ENCODE measurements around the gene EBPL. TPM values are rescaled to one million over a fixed set of nuclear protein-coding genes. Genes with fewer than 3 reads are reported as not detected.

EBPL gene
- total RNA-seq, 4 donors from 2014 or later: 6.0 to 56.2 (median 16.4) TPM

DNA sequence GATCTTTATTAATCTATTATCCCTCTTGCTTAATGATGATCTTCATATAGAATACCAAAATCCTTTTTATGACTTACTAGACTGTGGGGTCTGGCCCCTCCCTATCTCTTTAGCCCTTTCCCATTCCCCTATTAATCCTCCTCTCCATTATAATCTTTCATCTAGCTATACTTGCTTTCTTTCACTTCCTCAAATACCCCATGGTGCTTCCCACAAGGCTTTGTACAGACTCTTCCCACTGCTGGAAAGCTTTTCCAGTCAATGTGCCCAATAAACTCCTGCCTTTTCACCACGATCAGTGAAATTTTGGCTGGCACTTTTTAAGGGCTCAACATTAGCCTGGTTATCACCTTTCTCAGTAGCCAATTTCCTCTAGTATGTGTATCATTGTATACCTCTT lies 3.2 kb upstream of the EBPL start:
- DNase-seq: no peak
- intact Hi-C loops (cut with DNase I; ENCODE audit: low total_unique reads): no loop called here
- Histone ChIP-seq H3K36me3 (no peaks in the 10 kb centered on the region), H3K27me3 (no peaks in the 10 kb centered on the region), H3K27ac (no peak overlapping the region), H3K4me1 (peaks cover 0 to 16% (median 13%) of the 10 kb centered on the region in 4 donors), H3K4me3 (no peak overlapping the region), H3K9me3 (no peaks in the 10 kb centered on the region)
- WGBS, 2 donors (ENCODE audit: low coverage in 1 of 2): 81 to 100% methylated on average over 1 of the region's 1 CpG
- in situ Hi-C loops (cut with MboI; ENCODE audit: low pct_ligation_motif_present in 1 of 4, low pct_unique_long_range_greater_than_20kb in 1 of 4, low sequenced_read_pairs in 3 of 4): no loop called here
- TF ChIP-seq, protein P1, sequence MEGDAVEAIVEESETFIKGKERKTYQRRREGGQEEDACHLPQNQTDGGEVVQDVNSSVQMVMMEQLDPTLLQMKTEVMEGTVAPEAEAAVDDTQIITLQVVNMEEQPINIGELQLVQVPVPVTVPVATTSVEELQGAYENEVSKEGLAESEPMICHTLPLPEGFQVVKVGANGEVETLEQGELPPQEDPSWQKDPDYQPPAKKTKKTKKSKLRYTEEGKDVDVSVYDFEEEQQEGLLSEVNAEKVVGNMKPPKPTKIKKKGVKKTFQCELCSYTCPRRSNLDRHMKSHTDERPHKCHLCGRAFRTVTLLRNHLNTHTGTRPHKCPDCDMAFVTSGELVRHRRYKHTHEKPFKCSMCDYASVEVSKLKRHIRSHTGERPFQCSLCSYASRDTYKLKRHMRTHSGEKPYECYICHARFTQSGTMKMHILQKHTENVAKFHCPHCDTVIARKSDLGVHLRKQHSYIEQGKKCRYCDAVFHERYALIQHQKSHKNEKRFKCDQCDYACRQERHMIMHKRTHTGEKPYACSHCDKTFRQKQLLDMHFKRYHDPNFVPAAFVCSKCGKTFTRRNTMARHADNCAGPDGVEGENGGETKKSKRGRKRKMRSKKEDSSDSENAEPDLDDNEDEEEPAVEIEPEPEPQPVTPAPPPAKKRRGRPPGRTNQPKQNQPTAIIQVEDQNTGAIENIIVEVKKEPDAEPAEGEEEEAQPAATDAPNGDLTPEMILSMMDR (IDR thresholded peaks at IDR 0.05): no peak
- TF ChIP-seq POLR2AphosphoS5 (IDR thresholded peaks at IDR 0.05): no peak
- no peak for TF ChIP-seq POLR2A (IDR thresholded peaks at IDR 0.05)

DNA sequence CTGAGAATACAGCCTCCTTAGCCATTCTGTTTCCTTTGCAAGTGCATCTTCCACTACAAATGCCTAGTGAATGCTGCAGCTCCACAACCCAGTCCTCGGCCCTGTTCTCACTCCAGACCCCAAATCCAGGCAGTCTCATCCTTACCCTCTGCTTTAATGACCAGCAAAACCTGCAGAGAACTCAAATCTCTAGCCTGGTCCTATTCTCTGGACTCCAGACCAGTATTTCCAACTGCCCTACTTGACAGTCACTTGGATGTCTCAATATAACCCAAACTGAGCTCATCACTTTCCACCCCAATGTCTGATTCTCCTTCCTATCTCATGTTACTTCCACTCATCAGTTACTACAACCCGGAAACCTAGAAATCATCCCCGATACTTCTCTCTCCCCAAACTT lies 2.6 kb upstream of the EBPL start:
- H3K4me3 ChIP-seq: no peak overlapping the region
- H3K4me1 ChIP-seq: peaks cover 0 to 21% (median 17%) of the 10 kb centered on the region in 4 donors
- no peaks in the 10 kb centered on the region for H3K27me3 ChIP-seq
- peak overlapping the region in 1 of 4 donors; percentile 14 for H3K27ac ChIP-seq
- TF ChIP-seq EP300 (IDR thresholded peaks at IDR 0.05; ENCODE audit: low read depth) (no peak), POLR2A (IDR thresholded peaks at IDR 0.05) (no peak), POLR2AphosphoS5 (IDR thresholded peaks at IDR 0.05) (no peak)
- TF ChIP-seq, protein P1 (IDR thresholded peaks at IDR 0.05): no peak
- no peak for DNase-seq
- 93 to 95% methylated on average over 3 of the region's 3 CpGs for WGBS, 2 donors (ENCODE audit: low coverage in 1 of 2)
- H3K9me3 ChIP-seq: no peaks in the 10 kb centered on the region
- in situ Hi-C loops (cut with MboI; ENCODE audit: low pct_ligation_motif_present in 1 of 4, low pct_unique_long_range_greater_than_20kb in 1 of 4, low sequenced_read_pairs in 3 of 4) (no loop called here), intact Hi-C loops (cut with DNase I; ENCODE audit: low total_unique reads) (no loop called here)
- no peaks in the 10 kb centered on the region for H3K36me3 ChIP-seq

DNA sequence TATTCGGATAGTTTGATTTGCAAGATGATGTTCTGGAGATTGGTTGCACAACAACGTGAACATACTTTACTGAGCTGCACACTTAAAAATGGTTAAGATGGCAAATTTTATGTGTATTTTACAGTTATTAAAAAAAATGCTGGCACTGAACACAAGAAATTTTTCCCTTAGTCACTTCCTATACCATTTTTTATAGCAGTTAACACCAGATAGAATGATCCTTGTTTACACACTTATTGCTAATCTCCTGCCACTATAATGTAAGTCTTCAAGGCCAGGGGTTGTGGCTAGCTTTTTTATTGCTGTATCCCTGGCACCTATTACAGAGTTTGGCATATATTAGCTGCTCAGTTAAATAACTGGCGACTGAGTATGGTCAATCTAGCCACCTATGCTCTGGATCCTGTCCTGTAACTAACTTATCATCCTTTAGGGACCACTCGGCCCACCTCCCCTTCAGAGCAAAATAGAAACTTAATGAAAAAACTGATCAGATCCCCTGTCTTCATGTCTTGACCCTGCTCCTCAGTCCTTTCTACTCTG lies 2.0 kb upstream of the EBPL start:
- in situ Hi-C loops (cut with MboI; ENCODE audit: low pct_ligation_motif_present in 1 of 4, low pct_unique_long_range_greater_than_20kb in 1 of 4, low sequenced_read_pairs in 3 of 4): no loop called here
- TF ChIP-seq POLR2AphosphoS5 (IDR thresholded peaks at IDR 0.05) (no peak), POLR2A (IDR thresholded peaks at IDR 0.05) (no peak)
- no peaks in the 10 kb centered on the region for H3K9me3 ChIP-seq
- no peaks in the 10 kb centered on the region for H3K36me3 ChIP-seq
- DNase-seq: no peak
- H3K27me3 ChIP-seq: no peaks in the 10 kb centered on the region
- intact Hi-C loops (cut with DNase I; ENCODE audit: low total_unique reads): no loop called here
- H3K4me1 ChIP-seq: peaks cover 0 to 23% (median 17%) of the 10 kb centered on the region in 4 donors
- H3K4me3 ChIP-seq: no peak overlapping the region
- WGBS, 2 donors (ENCODE audit: low coverage in 1 of 2): 13 to 64% methylated on average over 2 to 4 of the region's 4 CpGs
- H3K27ac ChIP-seq: peak overlapping the region in 1 of 4 donors; percentile 14

- 8 to 22% methylated on average over 6 to 17 of the region's 17 CpGs for WGBS, 2 donors (ENCODE audit: low coverage in 1 of 2)
- no peaks in the 10 kb centered on the region for H3K36me3 ChIP-seq
- H3K4me3 ChIP-seq: peak overlapping the region; percentile 55 to 85 (median 68)
- H3K4me1 ChIP-seq: peaks cover 0 to 23% (median 17%) of the 10 kb centered on the region in 4 donors
- DNase-seq: peak; percentile 31
- intact Hi-C loops (cut with DNase I; ENCODE audit: low total_unique reads): no loop called here
- H3K27ac ChIP-seq: peak overlapping the region; percentile 81 to 92 (median 88)
- no peak for TF ChIP-seq POLR2AphosphoS5 (IDR thresholded peaks at IDR 0.05)
- TF ChIP-seq EP300 (IDR thresholded peaks at IDR 0.05; ENCODE audit: low read depth): no peak
- no peak for TF ChIP-seq POLR2A (IDR thresholded peaks at IDR 0.05)
- TF ChIP-seq, protein P1 (IDR thresholded peaks at IDR 0.05): no peak
- no peaks in the 10 kb centered on the region for H3K9me3 ChIP-seq
- in situ Hi-C loops (cut with MboI; ENCODE audit: low pct_ligation_motif_present in 1 of 4, low pct_unique_long_range_greater_than_20kb in 1 of 4, low sequenced_read_pairs in 3 of 4): no loop called here
- no peaks in the 10 kb centered on the region for H3K27me3 ChIP-seq
These were observed 922 bp downstream of the EBPL start for GRCh38 chr13:49690133-49690994.
